SKM-1 treated with dmso at 0.1 percent for 144 hours (cell line): ENCODE results near the gene LCP2.

ENCODE experiments used
- DNase-seq: peaks from one replicate; lab custom pipeline; 2025; ENCODE audit not compliant: unreplicated experiment; lab: John Stamatoyannopoulos, UW

The LCP2 gene

DNA sequence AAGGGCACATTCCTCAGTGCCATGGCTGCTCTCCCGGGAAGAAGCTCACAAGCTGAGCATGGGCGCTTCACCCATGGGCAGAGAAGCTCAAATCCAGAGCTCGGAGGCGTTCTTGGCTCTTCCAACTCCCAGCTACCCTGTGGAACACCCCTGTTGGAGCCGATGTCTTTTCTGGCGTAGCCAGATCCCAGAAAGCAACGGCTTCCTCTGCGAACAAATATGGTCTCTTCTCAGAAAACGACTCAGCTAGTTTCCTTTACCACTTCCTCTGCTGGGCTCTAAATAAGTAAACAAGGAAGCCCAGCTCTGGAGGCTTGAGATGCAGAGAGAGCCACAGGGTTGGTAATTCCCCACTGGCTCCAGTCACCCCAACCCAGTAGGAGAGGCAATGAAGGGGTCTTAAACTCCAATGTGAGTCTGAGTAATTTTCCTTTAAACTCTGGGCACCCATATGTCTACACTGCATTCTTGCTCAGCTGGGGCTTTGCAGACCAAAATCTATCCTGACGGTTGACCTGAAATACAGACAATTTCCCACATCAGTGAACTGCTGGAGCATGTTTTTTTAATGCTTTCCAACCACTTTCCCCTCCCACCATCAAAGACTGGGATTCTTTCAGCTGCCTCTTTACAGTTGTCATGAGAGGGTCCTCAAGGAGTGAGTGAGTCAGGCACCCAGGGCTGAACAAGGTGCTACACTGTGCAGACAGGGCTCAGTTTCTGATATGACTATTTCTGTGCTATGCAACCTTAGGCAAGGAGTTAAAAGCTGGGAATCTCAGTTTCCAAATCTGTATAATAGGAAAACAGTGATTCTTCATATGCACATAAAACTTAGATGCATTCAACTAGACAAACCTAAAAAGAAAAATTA, at the start of gene LCP2:
LCP2 (minus strand) TSS at position 189 of the 874 bp plus-strand sequence; CDS start at position 23, 166 bp downstream.
- peak; percentile 41 for DNase-seq

DNA sequence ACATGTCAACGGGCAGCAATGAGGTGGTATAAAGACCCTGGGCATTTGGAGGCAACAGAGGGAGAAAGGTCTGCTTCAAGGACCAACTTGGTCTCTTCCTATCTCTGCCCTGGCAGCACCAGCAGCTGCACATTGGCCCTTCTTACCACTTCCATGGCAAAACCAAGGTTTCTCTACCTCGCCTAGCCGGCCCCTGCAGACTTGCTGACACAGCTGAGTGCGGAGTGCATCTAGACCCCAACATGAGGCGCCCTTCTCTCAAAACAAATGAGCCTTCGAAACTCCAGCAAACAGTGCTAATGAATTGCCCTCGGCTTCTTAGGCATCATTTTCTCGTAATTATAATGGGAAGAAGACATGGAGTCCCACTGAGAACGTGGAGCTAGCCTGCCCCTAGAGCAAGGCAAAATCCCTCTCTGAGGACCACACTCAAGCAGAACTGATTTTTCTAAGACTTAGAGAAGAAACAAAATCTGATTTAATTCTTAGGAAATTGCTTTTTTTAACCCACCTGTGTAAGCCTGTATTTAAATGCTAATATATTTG, 49.5 kb upstream of the LCP2 start:
- DNase-seq: no peak

DNA sequence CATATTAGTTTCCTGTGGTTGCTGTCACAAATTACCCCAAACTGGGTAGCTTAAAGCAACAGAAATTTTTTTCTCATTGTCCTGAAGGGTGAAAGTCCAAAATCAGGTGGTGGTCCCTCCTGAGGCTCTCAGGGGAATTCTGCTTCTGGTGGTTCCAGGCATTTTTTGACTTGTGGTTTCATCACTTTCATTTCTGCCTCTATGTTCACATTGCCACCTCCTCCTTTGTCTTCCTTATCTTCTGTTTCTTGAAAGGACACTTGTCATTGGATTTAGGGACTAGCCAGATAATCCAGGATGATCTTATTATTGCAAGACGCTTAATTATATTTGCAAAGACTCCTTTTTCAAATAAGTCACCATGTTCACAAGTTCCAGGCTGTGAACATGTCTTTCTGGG, 48.4 kb upstream of the LCP2 start:
- DNase-seq: no peak

DNA sequence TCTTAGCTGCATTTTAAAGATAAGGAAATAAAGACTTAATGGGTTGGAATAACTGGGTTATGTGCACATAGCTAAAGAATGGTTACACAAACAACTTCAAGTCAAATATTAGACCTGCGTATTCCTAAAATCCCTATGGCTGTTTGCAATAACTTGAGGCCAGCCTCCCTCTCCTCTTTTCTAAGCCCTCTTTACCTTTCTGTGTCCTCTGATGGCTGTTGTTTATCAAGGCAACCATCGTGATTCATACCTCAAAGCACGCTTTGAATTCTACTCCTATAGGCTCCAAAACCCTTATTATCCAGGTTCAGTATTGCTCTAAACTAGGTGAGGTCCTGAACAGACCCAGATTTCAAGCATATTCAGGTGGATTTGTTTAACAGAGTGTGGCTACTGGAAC, 45.6 kb upstream of the LCP2 start:
- no peak for DNase-seq

DNA sequence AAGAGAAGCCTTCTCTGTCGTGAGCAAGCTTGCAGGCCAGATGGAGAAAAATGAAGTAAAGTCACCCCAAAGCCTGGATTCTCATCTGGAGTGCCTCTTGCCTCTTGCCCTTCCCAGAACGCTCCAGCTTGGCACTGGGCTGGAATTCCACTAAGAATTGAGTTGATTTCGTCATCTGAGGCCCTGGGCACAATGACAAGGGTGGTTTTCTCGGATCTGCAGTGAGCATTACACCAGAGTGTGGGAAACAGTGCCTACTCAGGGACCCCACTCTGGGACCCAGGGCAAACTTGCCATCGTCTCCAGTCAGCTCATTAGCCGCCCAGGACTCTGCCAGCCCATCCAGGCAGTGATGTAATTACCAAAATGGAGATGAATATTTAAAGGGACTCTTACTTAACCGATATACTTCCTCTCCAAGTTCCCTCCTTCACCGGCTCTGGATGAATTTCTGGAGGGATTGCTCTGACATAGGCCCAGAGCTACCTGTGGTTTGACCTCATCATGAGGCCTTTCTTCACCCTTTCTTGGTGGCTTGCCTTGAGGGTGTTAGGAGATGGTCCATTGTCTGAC, 44.7 kb upstream of the LCP2 start:
- no peak for DNase-seq

DNA sequence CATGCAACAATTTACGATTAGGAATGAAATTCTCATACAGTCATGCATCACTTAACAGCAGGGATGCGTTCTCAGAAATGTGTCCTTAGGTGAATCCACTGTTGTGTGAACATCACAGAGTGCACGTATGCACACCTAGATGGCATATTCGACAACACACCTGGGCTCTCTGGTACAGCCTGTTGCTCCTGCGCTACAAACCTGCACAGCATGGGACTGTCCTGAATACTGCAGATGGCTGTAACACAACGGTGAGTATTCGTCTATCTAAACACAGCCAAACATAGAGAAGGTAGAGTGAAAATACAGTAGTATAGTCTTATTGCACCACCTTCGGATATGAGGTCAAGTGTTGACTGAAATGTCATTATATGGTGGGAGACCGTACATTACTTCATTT, 44.0 kb upstream of the LCP2 start:
- no peak for DNase-seq

DNA sequence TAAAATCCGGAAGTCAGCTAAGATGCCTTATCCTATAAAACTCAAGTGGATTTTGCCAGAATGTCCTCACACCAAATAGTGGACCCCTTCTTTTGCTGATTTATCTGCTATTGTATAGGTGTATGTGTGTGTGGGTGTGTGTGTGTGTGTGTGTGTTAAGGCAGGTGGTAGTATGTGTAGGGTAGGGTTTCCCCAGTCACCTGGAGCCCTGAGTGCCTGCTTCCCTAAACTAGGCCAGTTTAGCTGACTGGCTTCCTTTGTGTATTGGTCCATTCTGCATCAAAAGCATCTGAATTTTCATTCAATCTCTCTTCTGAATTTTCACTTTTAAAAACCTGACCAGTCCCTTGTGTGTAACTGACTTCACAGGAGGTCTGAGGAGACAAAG, 42.2 kb upstream of the LCP2 start:
- DNase-seq: no peak

DNA sequence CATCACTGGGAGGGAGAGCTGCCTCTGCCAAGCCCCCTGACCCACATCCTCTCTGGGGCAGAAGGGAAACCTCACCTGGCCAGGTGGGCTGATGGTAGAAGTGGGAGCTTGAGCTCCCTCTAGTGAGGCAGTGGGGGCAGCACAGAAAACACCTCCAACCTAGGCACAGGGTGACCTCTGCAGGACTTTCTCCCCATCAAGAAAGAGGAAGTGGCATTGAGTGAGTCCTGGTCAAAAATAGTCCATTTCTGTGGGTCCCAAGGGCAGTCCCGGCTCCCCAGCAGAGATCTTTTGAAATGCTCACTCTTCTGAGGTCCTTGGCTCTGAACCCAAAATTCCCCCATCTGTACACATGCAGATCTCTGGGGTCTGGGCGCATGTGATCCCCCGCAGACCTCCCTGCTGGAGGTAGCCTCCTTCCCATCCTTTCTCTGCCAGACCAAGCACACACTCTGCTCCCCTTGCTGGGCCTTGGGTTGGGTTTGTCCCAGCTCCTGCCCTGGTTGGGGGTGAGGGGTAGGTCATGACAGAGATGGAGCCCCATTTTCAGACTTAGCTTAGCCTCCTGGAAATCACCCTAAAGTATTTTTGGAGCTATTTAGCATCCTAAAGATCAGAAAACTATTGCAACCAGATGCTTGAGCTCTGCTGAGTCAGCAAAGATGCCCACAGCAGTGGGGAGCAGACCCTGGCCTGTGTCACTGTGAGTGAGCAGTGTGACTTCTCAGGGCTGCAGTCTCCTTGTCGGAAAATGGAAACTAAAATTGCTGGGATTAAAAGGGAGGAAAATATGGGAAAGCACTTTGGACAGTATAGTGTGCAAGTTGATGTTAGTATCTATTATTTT, 41.6 kb upstream of the LCP2 start:
- peak; percentile 85 for DNase-seq

DNA sequence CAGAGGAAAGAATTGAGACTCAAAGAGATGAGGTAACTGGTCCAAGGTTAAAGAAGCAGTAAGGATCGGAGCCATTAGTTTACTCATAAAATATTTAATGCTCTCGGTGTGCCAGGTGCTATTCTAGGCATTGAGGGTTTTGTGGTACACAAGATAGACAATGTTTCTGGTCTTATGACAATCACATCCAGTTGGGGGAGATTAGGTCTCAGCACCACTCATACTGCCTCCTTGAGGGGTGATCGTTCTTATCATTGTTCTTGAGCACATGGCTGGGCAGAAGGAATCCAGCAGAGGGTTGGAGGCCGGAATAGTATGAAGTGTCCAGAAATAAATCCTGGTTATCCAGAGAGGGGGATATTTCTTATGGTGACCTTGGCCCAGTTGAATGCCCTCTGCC, 40.7 kb upstream of the LCP2 start:
- no peak for DNase-seq

DNA sequence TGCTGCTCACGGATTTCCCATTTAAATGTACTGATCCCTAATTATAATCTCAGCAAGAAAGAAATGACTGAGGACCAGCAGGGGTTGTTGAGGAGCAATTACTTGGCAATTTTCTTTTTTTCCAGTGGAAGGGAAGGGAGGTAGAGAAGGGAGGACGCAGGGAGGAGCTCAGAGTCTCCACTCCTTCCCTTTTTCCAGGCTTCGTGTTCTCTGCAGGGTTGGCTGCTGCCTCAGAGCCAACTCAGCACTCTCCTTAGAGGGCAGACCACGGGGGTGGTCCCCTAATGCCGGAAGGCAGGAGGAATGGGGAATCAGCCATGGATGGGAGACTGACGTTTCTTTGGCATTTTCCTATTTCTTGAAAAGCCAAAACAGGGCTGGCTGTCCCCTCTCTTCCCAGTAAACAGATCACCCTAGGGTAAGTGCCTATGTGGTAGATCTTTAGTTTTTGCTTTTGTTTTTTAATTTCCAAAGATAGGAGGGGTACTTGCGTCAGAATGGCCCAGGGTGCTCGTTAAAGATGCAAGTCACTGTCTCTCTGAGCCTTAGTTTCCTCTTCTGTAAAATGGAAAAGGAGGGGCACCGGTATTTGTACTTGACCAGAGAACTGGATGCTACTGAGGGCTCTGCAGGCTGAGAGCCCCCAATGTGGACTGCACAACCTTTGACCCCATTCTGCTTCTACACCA, 39.6 kb upstream of the LCP2 start:
- DNase-seq: no peak

DNA sequence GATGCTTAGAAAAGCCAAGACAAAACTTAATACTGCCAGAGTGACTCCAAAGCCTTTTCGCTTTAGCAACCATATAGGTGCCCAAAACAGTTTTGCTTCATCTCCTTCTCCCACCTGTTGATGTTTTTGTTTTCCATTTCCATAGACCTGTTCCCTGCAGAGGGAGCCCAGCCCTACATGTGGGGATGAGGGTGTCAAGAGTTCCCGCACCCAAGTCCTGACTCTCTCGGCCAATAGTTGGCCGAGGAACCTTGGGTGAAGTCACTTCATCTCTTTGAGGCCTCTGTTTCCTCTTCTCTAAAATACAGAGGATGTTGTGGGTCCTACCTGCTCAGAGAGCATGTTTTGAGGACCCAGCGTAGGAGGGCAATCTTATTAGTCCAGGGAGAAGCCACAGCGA, 38.5 kb upstream of the LCP2 start:
- DNase-seq: no peak

DNA sequence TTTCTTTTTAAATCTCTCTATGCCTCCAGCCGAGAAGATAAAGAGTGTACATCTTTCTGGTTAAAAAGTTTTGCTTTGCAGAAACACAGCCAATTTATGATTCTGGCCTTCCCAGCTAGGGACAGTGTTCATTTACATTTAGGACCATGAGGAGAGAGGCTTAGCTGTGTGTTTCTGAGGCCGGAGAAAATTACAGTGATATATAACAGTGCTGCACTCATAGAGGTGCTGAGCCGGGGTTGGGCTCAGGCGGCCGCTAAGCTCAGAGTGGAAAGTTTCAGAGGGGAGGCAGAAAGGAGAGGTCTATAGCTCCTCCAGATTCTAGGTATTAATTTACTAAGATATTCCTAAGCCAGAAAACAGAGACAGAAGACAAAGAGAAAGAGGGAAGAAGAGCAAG, 37.0 kb upstream of the LCP2 start:
- no peak for DNase-seq

DNA sequence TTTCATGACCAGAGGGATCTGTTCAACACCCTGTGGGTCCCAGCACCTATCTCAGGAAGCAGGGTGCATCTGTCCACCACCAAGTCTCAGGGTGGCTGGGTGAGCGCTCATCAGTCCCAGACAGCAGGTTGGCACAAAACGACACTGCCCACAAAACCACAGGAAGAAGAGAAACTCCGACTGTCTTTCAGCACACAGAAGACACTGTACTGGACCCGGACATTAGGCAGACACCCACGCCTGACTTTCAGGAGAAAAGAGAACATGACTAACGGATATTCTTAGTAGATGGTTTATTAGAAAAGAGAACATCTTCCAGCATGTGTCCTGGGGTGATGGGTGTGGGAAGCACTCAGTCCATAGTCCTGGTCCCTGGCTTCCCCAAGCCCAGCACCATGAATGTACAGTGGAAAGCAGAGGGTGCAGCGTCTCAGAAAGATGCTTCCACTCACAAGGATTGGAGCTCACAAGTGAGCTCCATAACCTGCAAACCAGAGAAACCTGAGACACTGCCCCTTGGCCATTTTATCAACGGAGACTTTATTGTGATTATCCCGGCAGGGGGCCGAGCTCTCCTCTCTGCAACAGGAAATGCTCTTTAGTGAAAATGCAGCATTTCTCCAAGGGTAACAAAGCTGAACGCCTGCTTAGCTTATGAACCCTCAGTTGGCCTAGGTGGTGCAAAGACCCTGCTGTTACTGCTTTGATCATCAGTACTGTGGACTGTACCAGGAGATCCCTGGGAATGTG, 35.8 kb upstream of the LCP2 start:
- peak; percentile 48 for DNase-seq

DNA sequence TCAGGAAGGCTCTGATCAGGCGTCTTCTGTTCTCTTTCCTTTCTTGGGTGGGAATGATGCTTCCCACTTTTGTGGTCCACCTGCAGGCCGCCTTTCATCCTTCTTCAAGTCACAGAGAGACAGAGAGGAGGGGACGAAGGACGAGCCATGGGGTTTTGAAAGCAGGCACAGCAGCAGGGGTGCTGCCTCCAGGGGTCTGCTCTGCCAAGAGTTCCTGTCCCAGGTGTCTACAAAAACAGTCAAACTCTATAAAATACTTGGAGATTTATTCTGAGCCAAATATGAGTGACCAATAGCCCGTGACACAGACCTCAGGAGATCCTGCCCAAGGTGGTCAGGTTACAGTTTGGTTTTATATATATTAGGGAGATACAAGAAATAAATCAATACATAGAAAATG, 34.5 kb upstream of the LCP2 start:
- DNase-seq: no peak

DNA sequence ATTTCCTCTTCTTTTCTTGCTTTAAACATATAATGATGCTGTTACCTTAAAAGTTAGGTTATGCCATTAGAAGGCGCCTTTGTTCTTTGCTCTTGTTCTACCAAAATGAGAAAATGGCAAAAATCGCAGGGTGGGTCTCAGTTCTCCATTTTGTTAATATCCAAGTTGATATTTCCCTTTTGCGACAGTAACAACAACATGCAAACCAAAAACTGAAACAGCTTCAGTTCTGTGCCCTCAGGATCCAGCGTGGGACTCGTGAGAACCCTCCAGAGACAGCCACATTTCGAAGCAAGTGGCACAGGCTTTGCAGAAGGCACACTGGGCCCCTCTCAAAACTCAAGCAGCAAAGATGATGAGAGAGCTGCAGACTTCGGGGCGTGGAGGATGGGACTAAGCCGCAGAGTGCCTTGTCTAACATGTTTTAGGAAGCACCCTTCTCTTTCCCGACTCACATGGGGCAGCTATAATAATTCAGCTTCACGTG, 33.0 kb upstream of the LCP2 start:
- DNase-seq: no peak

DNA sequence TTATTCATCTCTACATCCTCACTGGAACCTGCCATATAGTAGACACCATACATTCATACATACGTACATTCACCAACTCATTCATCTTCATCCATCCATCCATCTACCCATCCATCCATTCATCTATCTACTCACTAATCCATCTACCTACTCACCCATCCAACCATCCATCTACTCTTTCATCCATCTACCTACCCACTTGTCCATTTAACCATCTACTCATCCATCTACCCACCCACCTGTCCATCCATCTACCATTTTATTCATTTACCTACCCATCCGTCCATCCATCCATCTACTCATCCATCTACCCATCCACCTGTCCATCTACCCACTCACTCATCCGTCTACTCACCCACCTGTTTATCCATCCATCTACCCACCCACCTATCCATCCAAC, 31.9 kb upstream of the LCP2 start:
- no peak for DNase-seq

DNA sequence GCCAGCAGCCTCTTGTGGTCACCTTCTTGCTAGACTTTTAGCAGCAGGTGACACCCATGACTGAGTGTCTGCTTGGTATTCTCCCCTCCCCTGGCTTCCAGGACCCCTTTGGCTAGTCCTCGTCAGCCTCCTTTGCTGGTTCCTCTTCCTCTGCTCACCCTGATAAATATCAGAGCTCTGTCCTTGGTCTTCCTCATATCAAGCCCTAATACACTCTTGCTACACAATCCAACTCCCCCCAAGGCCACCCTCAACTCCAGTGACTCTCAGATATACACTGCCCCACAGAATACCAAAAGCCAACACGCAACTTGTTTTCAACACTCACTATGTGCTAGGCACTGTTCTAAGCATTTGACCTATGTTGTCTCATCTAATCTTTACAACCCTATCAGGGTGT, 30.3 kb upstream of the LCP2 start:
- no peak for DNase-seq

DNA sequence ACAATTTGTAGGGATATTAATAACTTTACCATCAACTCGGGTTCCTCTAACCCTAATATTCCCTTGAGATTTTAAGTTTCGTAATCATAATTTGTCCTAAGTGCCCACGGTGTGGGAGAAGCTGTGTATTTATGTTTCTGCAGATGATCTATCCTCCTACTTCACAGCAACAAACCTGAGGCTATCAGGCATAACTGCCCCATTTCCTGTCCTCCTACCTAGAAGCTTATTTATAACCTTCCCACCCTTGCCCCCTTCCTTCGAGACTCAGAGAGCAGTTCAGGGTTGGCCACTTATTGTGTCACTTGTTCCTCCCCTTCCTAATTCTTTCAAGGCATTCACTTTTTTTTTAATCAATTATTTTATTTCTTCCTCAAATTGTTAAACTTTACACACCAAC, 29.6 kb upstream of the LCP2 start:
- DNase-seq: no peak

DNA sequence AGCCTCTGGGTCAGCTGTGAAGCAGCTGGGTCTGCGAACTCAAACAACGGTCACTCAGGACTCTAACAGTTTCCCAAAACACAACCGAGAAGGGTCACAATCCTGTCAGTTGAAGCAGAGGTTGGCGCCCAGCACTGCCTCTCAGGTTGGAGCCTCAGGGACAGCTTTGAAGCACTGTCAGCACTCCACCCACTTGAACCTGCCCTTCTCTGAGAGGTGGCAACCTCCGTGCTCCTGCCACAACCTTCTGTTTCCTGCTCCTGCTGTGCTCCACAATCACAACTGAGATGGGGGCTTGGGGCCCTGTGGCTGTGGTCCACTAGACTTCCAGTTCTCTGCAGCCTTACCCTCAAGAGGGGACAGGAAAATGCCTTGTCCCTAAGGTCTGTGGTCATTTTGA, 21.7 kb upstream of the LCP2 start:
- no peak for DNase-seq

DNA sequence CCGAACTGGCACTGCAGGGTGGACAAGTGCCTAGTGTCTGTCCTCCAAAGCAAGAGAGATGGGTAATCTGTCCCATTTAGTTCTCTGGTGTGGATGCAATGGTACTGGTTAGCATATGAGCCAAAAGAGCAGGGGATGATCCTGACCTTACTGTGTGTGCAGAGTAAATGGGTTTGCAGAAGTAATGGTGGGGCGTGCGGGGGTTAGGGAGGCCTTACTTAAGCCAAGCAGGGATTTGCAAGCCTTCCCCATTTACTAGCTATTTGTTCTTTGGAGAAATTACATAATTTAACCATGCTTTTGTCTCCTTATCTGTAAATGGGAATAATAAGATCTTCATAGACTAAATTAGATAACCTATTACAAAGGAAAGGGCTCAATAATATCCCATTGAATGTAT, 19.9 kb upstream of the LCP2 start:
- no peak for DNase-seq
